Activated CD8-positive, alpha-beta memory T cell treated with anti-CD3 and anti-CD28 coated beads for 4 hours (primary cell): Measurements from ENCODE around the gene LRRC51.

Experiments
- DNase-seq, 2 donors: peaks; one replicate each; pipeline ENCODE4 v3.0.0-alpha.2; 2020; ENCODE audit warnings: low read depth in 2 of 2

LRRC51 gene

DNA sequence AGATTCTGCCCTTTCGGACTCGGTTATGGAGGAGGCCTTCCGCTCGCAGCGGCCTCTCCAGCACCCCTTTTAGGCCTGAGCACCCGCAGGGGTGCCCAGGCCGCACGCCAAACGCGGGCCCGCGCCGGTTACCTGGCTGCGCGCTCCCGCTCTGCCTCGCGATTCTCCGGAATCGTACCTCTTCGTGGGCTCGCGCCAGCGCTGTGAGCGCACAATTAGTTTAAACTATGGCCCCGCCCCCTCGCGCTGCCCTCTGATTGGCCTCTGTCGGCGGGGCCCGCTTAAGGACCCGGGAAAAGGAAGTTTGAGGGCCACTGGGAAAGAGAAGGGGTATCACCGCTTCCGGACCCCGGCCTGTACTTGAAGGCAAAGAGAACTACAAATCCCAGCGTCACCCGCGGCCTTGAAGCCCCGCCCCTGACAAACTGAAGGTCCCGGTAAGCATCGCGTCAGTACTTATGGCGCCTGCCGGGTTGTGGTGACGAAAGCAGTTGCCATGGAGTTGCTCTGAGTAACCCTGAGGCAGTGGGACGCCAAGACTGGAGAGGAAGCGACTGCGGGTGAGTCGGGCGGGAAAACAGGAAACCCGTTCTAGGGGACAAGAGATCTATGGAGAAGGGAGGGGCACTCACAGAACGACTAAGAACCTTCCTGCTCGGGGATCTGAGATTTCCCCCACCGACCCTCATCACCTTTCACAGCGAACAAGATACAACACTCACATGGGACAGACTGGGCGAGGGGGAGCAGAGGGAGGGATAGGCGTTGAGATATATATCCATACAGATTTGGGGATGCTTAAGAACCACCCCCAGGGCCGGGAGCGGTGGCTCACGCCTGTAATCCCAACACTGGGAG lies at the start of gene LRRC51, which contains the start of gene NUMA1:
Gene LRRC51 (plus strand): TSS at position 525 of the 858 bp plus-strand sequence. CDS start 8,234 bp downstream, outside the sequence.
Gene NUMA1 (minus strand): TSS at position 217 of the 858 bp plus-strand sequence. CDS start 44,599 bp downstream, outside the sequence.
- DNase-seq = peak; percentile 98 to 99

DNA sequence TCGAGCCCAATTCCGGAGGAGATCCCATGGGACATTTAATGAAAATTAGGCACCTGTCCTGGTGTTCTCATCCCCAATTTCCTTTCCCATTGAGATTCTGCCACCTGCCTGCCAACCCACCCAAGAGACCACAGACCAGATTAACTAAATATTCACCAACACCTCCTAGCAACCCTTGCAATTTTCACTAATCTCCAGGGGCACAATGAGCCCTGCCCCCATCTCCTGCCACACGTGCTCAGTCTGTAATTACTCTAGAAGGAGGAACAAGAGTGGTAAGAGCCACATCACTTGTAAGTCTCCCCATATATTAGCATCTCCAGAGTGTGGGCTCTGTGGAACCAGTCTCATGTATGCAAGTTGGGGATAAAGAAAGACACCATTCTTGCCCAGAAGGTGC lies 44.0 kb upstream of the LRRC51 start:
- DNase-seq = no peak

DNA sequence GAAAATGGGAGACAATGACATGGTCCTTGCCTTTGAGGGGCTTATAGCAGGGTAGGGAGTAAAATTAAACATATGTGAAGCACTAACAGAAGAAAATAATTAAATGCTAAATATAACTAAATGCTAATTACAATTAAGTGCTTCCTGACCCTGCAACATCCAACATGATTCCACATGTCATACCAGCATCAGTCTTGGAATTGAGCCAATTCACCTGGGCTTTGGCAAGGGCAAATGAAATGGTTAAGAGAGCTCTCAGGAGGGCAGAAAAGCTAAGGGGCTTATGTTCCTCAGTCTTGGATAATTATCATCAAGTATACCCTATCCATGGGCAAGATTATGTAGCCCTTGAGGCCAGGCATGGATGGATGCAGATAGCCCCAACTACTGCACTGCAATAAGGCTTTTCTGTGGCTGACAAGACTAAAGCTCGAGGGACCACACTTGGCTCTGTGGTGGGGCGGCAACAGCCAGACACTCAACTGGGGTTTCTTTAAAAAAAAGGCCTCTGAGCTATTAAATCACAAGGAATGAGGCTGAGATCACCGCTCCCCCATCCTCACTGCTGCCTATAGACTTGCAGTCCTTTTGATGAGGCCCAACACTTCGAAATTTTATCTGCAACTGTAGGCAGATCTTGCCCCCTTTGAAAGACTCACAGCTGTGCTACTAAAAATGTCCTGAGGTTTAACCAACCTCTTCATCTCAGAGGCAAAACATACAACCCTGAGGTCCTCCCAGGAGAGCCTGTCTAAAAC lies 42.9 kb upstream of the LRRC51 start:
- DNase-seq = no peak

GRCh38 chr11:72038491-72038890 lies 42.2 kb upstream of the LRRC51 start:
- no peak for DNase-seq

DNA sequence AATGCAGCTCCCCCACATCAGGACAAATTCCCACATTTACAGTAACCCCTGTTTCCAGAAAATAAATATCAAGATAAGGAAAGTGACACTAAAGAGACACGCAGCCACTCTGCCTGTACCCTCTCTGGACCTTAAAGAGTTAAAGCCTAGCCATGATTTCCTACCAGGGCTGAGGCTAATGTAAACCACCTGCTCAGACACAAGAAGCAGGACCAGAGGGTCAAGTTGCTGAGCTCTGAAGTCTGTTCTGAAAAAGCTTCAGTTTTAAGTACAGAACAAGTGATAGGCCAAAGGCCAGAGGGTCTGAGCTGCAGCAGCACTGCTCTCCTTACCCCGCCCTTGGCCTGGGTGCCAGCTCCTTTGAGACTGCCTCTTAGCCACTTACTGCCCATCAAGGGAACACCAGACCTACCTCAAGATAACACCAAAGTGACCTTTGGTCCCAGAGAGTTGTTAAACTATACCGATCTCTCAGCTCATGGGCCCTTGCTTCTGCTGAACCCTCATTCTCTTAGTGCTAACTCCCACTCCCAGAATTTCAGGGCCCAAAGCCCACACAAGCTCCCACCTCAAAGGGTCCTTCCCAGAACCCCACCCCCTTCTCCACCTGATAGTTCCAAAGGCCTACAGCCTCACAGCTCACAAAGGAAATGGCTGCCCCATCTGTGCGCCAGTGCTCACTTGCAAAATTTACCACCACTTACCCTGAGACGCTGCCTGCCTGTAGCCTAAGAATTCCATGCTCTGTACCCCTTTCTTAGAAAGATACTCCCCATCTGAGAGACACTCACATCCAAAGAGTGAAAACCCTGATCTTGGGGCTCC lies 41.4 kb upstream of the LRRC51 start:
- DNase-seq = no peak

- DNase-seq = no peak
Measured at GRCh38 chr11:72039856-72040401, 40.7 kb upstream of the LRRC51 start.

DNA sequence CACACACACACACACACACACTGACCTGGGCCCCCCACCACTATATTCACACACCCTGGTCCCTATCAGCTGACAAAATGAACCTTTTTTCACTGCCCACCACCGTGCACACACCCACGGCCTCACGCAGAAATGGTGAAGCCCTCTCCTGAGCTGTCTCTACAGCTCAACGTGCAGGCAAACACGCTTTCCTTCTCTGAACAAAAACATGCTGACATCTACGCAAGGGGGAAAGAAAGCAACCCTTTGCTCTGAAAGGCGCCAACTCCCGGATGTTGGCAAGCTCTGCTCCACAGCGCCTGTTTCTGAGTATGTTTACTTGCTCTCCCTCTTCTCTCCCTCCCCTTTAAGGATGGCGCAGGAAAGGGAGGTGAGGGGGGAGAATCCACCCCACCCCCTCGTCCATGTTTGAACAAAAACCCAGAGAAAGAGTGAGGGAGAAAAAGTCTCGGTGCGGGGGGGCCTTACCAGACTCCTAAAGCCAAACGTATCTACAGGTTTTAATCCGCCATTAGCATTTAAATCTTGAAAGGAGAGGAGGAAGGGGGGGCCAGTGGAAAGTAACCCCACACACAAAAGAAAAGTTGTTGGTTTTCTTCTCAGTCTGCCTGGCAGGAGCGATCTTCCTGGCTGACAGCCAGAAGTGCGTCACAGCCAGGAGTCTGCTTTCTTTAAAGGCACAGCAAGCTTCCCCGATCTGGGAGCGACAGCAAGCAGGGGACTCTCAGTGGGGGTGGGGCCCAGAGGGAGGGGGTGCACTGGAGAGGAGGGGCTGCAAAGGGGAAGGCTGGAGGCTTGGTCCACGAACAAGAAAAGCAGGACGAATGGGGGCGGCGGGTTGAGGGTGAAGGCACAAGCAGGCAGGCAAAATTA lies 39.9 kb upstream of the LRRC51 start:
- peak; percentile 41 to 45 for DNase-seq

GRCh38 chr11:72041364-72042063 lies 39.1 kb upstream of the LRRC51 start:
- no peak for DNase-seq

DNA sequence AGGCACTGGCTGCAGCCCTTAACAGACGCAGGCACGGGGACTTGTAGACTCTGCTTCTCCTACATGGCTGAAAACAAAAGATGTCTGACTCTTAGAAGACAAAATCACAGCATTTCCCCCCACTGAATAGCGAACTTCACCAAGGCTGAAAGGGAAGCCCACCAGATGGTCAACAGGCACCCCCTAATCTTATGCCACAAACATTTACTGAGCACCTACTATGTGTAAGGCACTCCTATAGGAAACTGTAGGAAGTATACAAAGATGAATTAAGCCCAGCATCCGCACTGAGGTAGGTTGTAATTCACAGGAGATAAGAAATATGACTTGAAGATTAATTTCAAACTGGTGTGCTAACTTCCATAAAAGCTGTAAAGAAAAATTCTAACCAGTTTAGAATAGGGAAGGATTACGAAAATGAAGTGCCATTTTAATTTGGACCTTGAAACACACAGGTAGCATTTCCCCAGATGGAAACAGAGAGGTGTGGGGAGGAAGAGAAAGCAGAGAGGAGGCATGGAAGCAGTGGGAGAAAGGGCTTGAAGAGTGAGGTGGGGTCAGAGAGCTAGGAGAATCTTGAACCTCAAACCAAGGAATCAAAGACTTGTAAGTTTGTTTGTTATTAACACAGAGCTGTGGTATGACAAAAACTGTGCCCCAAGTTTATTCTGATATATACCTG lies 38.4 kb upstream of the LRRC51 start:
- no peak for DNase-seq

DNA sequence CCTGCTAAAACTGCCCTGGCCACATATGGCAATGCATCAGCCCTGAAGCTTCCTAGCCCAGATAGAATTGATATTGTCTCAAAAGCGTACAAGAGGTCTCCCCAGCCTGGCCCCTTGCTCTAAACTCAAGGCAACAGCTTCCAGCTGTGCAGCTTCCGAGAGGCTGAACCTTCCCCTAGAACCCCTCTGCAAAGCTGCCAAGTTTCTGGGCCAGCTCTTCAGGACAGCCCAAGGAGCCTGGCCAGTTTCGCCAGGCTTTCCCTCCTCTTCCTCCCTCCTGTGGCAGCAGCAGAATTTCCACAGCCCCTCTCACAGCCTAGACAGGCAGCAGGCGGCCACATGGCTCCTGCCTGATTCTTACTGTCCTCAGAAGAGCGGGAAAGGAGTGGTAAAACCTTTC lies 34.8 kb upstream of the LRRC51 start:
- DNase-seq = no peak

DNA sequence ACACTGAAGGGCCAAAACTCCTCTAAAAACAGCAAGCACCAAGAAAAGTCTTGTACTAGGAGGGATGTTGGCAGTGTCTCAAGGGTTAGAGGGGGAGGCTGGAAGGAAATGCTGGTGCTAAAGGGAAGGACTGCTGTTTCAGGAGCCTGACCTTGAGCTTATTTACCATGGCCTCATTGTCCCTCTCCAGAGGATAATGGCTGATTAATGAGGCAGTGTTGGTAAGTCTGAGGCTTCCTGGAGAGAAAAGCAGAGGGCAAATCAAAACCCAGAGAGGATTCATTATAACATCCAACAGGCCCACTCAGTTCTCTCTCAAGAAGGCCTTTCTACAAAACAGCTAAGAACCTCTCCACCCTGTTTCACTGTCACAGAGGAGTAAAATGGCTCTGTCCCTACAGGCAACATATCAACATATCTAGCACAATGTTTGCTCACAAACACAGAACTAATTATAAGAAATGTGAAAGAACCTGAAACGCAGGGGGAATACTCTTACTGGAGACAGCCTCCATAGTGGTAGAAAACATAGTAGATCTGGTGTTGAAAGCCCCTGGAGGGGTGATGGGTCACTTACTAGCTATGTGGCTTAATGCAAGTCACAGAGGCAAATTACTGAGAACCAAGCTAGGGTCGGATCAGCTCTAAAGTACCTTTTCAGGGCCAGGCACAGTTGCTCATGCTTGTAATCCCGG lies 31.7 kb upstream of the LRRC51 start:
- no peak for DNase-seq

DNA sequence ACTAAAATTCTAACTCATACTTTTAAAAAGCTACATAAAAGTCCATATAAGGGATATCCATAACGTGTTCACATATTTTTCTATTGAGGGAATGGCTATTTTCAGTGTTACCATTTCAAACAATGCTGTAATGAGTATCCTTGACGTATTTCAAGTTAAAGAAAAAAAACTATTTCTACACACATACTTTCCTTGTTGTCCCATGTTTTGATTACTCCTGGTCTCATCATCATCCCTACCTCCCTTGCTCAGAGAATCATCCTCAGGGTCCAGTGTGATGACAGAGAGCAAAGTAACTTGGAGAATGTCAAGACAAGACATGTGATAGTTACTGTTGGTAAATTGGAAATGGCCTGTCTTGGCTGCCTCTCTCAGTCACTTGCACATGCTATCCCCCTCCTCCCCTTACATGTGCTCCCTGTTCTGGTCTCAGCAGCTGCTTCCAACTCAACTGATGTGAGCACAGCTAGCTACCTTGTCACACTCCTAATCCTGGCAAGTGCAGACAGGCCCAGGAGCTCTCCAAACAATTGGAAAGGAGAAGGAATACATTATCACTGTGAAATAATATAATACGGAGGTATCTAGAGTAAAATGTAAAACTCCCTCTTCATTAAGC lies 22.1 kb upstream of the LRRC51 start:
- DNase-seq = no peak

- no peak for DNase-seq
Measured at GRCh38 chr11:72061739-72062396, 18.8 kb upstream of the LRRC51 start.

- no peak for DNase-seq
Measured at GRCh38 chr11:72066855-72067254, 13.8 kb upstream of the LRRC51 start.

GRCh38 chr11:72067266-72067665 lies 13.4 kb upstream of the LRRC51 start:
- DNase-seq = no peak

DNA sequence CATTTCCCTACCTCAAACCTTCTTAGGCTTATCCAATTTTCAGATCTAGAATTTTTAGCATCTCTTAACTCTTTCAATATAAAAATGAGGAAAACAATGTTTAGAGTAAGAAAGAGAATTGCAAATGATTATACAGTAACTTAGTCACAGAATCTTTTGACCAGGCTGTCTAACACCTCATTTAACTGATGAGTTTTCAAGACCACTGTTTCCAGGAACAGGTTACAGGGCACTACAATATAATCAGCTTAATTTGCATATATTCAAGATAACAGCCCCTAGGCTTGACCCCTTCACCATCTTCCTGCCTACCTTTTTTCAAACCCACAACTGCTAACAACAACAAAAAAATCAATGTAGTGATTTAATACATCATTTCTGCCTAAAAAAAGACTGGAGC lies 13.0 kb upstream of the LRRC51 start:
- DNase-seq = no peak

DNA sequence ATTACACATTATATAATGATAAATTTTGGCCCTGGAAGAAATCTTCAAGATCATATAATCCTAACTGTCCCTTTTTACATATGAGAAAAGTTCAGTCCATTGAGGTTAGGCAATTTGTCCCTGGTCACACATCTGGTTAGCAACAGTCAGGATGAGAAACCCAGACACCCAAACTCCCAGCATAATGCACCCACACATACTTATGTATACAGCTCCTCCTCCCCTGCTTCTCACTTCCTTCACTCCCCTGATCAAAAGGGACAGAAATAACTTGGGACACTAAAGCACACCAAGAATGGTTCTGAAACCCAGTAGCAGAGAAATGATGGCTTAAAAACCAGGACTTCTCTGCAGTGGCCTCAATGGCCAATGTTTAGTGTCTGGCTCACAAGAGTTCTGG lies 11.4 kb upstream of the LRRC51 start:
- no peak for DNase-seq

GRCh38 chr11:72069787-72070251 lies 10.8 kb upstream of the LRRC51 start:
- DNase-seq = no peak
